ENCODE data around the gene CCDC121. TPM values are rescaled to one million over a fixed set of nuclear protein-coding genes. Genes with fewer than 3 reads are reported as not detected.
"Not testable (repeated sequence)": the region's sequence is repeated elsewhere in the genome, so short reads cannot be mapped to it uniquely, and the experiment has no call there.

The CCDC121 gene
- total RNA-seq, 3 donors from 2014 or later = 0.11 to 0.27 (median 0.25) TPM

DNA sequence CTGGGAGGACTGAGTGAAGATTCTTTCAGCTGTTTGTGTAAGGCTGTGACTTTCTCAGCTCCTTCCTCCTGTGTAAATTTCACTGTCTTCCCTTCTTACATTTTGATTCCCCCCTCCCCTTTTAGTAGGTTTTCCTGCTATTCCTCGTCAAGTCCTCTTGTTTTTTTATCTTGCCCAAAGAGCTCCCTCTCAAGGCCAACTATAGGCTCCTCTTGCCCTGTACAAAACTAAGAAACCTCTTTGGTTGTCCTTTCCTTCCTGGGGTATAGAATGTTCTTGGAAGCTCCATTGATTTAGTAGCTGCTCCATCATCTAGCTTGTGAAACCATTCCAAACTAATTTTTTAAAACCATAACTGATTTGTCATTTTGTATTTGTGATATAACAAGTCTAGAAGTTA, 7.3 kb downstream of the CCDC121 start:
- Mint-ChIP-seq H3K4me3 (no peak overlapping the region), H3K9me3 (no peaks in the 10 kb centered on the region), H3K27me3 (ENCODE audit: low read depth) (no peaks in the 10 kb centered on the region), H3K4me1 (ENCODE audit: low read depth) (no peaks in the 10 kb centered on the region), H3K36me3 (ENCODE audit: insufficient read depth) (peaks cover 58% of the 10 kb centered on the region)
- ATAC-seq (no peak), DNase-seq (no peak)

- Mint-ChIP-seq H3K27me3 (ENCODE audit: low read depth) (no peaks in the 10 kb centered on the region), H3K9me3 (no peaks in the 10 kb centered on the region), H3K4me3 (no peak overlapping the region), H3K36me3 (ENCODE audit: insufficient read depth) (peaks cover 47% of the 10 kb centered on the region), H3K4me1 (ENCODE audit: low read depth) (no peaks in the 10 kb centered on the region)
- DNase-seq = no peak
- ATAC-seq = no peak
These were observed 13.5 kb downstream of the CCDC121 start for GRCh38 chr2:27615316-27615715.

GRCh38 chr2:27613985-27614384, 14.8 kb downstream of the CCDC121 start:
- ATAC-seq = no peak
- Mint-ChIP-seq H3K9me3 (no peaks in the 10 kb centered on the region), H3K4me1 (ENCODE audit: low read depth) (no peaks in the 10 kb centered on the region), H3K4me3 (no peak overlapping the region), H3K27me3 (ENCODE audit: low read depth) (no peaks in the 10 kb centered on the region), H3K36me3 (ENCODE audit: insufficient read depth) (peaks cover 42% of the 10 kb centered on the region)
- DNase-seq = no peak

- H3K36me3 Mint-ChIP-seq (ENCODE audit: insufficient read depth) = peaks cover 44% of the 10 kb centered on the region
These were observed 22.2 kb downstream of the CCDC121 start for GRCh38 chr2:27606611-27607010.

DNA sequence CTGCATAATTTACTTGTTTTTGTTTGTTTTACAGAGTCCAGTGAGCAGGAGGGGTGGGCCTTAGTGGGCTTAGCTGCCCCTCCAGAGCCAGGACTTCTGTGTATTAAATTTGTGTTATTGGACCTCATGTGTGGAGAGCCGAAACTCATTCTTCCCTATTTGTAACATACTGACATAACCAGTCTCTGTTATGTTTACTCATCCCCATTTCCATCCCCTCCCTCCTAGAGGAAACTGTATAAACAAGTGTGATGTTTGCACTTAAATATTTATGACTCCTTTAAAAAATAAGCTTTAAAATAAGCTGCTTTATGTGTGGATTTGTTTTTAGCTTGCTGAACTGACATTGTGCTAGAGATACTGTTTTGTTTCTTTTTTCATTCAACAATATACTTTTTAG, 32.2 kb downstream of the CCDC121 start:
- ATAC-seq = no peak
- H3K4me1 Mint-ChIP-seq (ENCODE audit: low read depth) = peaks cover 39% of the 10 kb centered on the region
- DNase-seq = no peak
- H3K4me3 Mint-ChIP-seq = no peak overlapping the region
- H3K27me3 Mint-ChIP-seq (ENCODE audit: low read depth) = no peaks in the 10 kb centered on the region
- H3K9me3 Mint-ChIP-seq = peaks cover 13% of the 10 kb centered on the region
- H3K36me3 Mint-ChIP-seq (ENCODE audit: insufficient read depth) = peaks cover 56% of the 10 kb centered on the region

More at GRCh38 chr2:27606611-27607010, 22.2 kb downstream of the CCDC121 start:
- Mint-ChIP-seq H3K4me1 (ENCODE audit: low read depth) (peaks cover 2% of the 10 kb centered on the region), H3K4me3 (no peak overlapping the region), H3K27me3 (ENCODE audit: low read depth) (no peaks in the 10 kb centered on the region), H3K9me3 (no peaks in the 10 kb centered on the region)
- DNase-seq (no peak), ATAC-seq (no peak)

GRCh38 chr2:27595412-27595811, 33.4 kb downstream of the CCDC121 start:
- ATAC-seq; H3K4me3 Mint-ChIP-seq; H3K27me3 Mint-ChIP-seq (ENCODE audit: low read depth); DNase-seq: not testable (repeated sequence)
- peaks cover 43% of the 10 kb centered on the region for H3K4me1 Mint-ChIP-seq (ENCODE audit: low read depth)
- H3K9me3 Mint-ChIP-seq = peaks cover 18% of the 10 kb centered on the region
- peaks cover 53% of the 10 kb centered on the region for H3K36me3 Mint-ChIP-seq (ENCODE audit: insufficient read depth)

DNA sequence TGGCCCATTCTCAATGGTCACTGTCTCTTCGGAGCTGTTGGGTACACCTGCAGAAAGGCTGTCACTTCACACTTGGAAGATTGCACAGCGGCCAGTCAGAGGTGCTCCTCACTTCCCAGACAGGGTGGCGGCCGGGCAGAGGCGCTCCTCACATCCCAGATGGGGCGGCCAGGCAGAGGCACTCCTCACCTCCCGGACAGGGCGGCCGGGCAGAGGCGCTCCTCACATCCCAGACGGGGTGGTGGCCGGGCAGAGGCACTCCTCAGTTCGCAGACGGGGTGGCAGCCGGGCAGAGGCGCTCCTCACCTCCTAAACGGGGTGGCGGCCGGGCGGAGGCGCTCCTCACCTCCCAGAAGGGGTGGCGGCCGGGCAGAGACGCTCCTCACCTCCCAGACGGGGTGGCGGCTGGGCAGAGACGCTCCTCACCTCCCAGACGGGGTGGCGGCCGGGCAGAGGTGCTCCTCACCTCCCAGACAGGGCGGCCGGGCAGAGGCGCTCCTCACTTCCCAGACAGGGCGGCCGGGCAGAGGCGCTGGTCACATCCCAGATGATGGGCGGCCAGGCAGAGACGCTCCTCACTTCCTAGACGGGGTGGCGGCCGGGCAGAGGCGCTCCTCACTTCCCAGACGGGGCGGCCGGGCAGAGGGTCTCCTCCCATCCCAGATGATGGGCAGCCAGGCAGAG, 34.6 kb downstream of the CCDC121 start:
- H3K4me1 Mint-ChIP-seq (ENCODE audit: low read depth) = peaks cover 43% of the 10 kb centered on the region
- H3K4me3 Mint-ChIP-seq = not testable (repeated sequence)
- peaks cover 49% of the 10 kb centered on the region for H3K36me3 Mint-ChIP-seq (ENCODE audit: insufficient read depth)

GRCh38 chr2:27593240-27593639, 35.6 kb downstream of the CCDC121 start:
- peaks cover 44% of the 10 kb centered on the region for H3K4me1 Mint-ChIP-seq (ENCODE audit: low read depth)
- H3K9me3 Mint-ChIP-seq = peaks cover 28% of the 10 kb centered on the region
- no peaks in the 10 kb centered on the region for H3K27me3 Mint-ChIP-seq (ENCODE audit: low read depth)
- DNase-seq (no peak), ATAC-seq (no peak)
- no peak overlapping the region for H3K4me3 Mint-ChIP-seq
- H3K36me3 Mint-ChIP-seq (ENCODE audit: insufficient read depth) = peaks cover 49% of the 10 kb centered on the region

More for the DNA sequence above, 34.6 kb downstream of the CCDC121 start:
- not testable (repeated sequence) for H3K27me3 Mint-ChIP-seq (ENCODE audit: low read depth); DNase-seq; ATAC-seq
- peaks cover 28% of the 10 kb centered on the region for H3K9me3 Mint-ChIP-seq

DNA sequence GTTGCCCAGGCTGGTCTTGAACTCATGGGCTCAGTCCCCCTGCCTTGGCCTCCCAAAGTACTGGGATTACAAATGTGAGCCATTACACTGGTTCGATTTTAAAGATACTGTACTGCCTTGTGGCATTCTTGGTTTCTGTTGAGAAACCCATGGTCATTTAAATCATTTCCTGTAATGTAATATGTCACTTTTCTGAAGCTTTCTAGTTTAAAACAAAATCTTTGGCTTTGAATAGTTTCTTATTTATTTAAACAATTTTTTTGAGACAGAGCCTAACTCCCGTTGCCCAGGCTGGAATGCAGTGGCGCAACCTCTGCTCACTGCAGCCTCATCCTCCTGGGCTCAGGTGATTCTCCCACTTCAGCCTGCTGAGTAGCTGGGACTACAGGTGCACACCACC, 37.1 kb downstream of the CCDC121 start:
- no peaks in the 10 kb centered on the region for H3K27me3 Mint-ChIP-seq (ENCODE audit: low read depth)
- peaks cover 28% of the 10 kb centered on the region for H3K9me3 Mint-ChIP-seq
- peaks cover 42% of the 10 kb centered on the region for H3K4me1 Mint-ChIP-seq (ENCODE audit: low read depth)
- DNase-seq (no peak), ATAC-seq (no peak)
- peaks cover 46% of the 10 kb centered on the region for H3K36me3 Mint-ChIP-seq (ENCODE audit: insufficient read depth)
- H3K4me3 Mint-ChIP-seq = no peak overlapping the region

GRCh38 chr2:27588308-27588707, 40.5 kb downstream of the CCDC121 start:
- Mint-ChIP-seq H3K27me3 (ENCODE audit: low read depth) (no peaks in the 10 kb centered on the region), H3K9me3 (peaks cover 15% of the 10 kb centered on the region), H3K4me3 (no peak overlapping the region), H3K4me1 (ENCODE audit: low read depth) (peaks cover 62% of the 10 kb centered on the region), H3K36me3 (ENCODE audit: insufficient read depth) (peaks cover 38% of the 10 kb centered on the region)
- DNase-seq = no peak
- no peak for ATAC-seq

DNA sequence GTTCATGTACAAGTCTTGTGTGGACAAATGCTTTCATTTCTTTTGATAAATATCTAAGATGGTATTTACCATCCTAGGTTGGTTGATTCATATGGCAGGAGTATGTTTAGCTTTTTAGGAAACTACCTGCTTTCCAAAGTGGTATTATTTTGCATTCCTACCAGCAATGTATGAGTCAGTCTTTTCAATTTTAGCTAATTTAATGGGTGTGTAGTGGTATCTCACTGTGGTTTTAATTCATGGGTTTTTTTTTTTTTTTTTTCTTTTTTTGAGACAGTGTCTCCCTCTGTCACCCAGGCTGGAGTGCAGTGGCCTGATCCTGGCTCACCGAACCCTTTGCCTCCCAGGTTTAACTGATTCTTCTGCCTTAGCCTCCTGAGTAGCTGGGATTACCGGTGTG, 41.8 kb downstream of the CCDC121 start:
- Mint-ChIP-seq H3K4me3 (peak overlapping the region; percentile 44), H3K27me3 (ENCODE audit: low read depth) (no peaks in the 10 kb centered on the region), H3K36me3 (ENCODE audit: insufficient read depth) (peaks cover 38% of the 10 kb centered on the region), H3K9me3 (peaks cover 15% of the 10 kb centered on the region), H3K4me1 (ENCODE audit: low read depth) (peaks cover 66% of the 10 kb centered on the region)
- DNase-seq (no peak), ATAC-seq (peak; percentile 19 to 32)

GRCh38 chr2:27584597-27584996, 44.2 kb downstream of the CCDC121 start:
- Mint-ChIP-seq H3K4me3 (peak overlapping the region; percentile 90), H3K4me1 (ENCODE audit: low read depth) (peaks cover 57% of the 10 kb centered on the region), H3K36me3 (ENCODE audit: insufficient read depth) (peaks cover 26% of the 10 kb centered on the region), H3K27me3 (ENCODE audit: low read depth) (no peaks in the 10 kb centered on the region), H3K9me3 (peaks cover 2% of the 10 kb centered on the region)
- ATAC-seq = no peak
- DNase-seq = no peak

DNA sequence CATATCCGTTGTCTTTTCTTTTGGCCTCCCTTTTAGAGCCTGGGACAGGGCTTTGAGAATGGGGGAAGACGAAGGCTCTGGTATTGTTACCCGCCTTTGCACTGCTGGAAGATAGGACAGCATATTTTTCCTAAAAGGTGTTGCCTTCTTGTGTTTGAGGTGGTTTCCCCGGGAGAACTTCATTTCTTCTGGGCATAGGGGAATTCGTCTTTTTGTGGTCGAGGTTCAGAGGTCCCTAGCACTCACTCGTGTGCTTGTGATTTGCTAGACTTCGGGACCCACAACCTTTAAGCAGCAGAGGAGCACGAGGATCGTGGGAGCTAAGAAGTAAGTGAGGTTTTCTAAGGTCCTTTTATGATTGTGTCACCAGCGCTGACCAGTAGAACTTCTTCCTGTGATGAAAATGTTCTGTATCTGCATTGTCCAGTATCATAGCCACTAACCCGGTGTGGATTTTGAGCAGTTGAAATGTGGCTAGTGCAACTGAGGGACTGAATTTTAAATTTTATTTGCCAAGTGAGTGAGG, 45.4 kb downstream of the CCDC121 start:
- H3K36me3 Mint-ChIP-seq (ENCODE audit: insufficient read depth) = peaks cover 24% of the 10 kb centered on the region
- no peak for DNase-seq
- H3K4me1 Mint-ChIP-seq (ENCODE audit: low read depth) = peaks cover 53% of the 10 kb centered on the region
- no peaks in the 10 kb centered on the region for H3K27me3 Mint-ChIP-seq (ENCODE audit: low read depth)
- peak overlapping the region; percentile 90 for H3K4me3 Mint-ChIP-seq
- ATAC-seq = peak; percentile 4
- H3K9me3 Mint-ChIP-seq = peaks cover 4% of the 10 kb centered on the region

- DNase-seq (peak; percentile 69), ATAC-seq (peak; percentile 89 to 91)
- peaks cover 19% of the 10 kb centered on the region for H3K36me3 Mint-ChIP-seq (ENCODE audit: insufficient read depth)
- peaks cover 5% of the 10 kb centered on the region for H3K9me3 Mint-ChIP-seq
- H3K4me1 Mint-ChIP-seq (ENCODE audit: low read depth) = peaks cover 47% of the 10 kb centered on the region
- H3K27me3 Mint-ChIP-seq (ENCODE audit: low read depth) = no peaks in the 10 kb centered on the region
- H3K4me3 Mint-ChIP-seq = peak within 1 kb of the TSS; percentile 90
These were observed 46.0 kb downstream of the CCDC121 start, which contains the start of gene ZNF512 for GRCh38 chr2:27582695-27583389. Gene ZNF512, plus strand, starts transcription at chr2:27583042. Its CDS starts 71 bp downstream, at chr2:27583113.

Measured in activated T-cell treated with anti-CD3 and anti-CD28 coated beads, Interleukin-2, amount 50 U/mL, for 4 hours (primary cell).